LNCAP (cell line): ENCODE data around the gene FLOT1.

Experiments used
- TF ChIP-seq, protein P1 (sequence below): fragments of 450-650 bp; IDR thresholded peaks from 2 replicates; pipeline ENCODE4 v1.5.1; 2017; ENCODE audit warnings: mild to moderate bottlenecking

FLOT1 gene

DNA sequence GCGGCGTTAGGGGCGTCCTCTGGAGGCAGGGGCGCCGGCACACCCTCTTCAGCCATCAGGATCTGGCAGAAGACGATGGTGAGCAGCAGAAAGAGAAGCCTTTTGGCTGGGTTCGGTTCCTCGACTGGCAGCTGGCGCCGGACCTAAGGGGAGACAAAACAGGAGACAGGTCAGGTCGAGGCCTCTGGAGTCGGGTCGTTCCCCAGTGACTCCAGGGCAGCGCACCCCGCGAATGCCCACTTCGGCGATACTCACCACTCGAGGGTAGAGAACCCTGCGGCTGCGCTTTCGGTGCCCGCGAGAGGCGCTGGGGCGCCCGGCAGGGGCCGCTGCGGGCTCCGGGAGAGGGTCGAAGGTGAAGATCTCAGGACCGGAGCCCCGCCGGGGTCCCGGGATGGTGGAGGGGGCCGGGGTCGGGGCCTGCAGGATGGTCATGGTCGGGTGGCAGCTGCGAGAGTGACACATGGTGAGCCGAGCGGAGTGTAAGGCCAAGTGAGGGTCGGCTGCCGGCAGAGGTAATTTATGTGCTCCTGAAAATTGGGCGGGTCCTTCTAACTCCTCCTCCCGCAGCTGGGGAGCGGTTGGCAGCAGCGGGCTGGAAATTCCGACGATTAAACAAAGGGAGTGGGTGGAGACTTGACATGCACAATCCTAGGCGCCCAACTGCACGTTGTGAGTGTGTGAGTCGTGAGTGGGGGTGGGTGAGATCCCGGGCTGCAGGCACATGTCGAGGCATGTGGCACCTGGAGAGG is 1.7 kb upstream of the FLOT1 start, which contains the start of gene IER3:
Gene IER3 (minus strand): TSS at position 494 of the 752 bp plus-strand sequence. CDS start 29 bp downstream, at position 465.
- TF ChIP-seq, protein P1, sequence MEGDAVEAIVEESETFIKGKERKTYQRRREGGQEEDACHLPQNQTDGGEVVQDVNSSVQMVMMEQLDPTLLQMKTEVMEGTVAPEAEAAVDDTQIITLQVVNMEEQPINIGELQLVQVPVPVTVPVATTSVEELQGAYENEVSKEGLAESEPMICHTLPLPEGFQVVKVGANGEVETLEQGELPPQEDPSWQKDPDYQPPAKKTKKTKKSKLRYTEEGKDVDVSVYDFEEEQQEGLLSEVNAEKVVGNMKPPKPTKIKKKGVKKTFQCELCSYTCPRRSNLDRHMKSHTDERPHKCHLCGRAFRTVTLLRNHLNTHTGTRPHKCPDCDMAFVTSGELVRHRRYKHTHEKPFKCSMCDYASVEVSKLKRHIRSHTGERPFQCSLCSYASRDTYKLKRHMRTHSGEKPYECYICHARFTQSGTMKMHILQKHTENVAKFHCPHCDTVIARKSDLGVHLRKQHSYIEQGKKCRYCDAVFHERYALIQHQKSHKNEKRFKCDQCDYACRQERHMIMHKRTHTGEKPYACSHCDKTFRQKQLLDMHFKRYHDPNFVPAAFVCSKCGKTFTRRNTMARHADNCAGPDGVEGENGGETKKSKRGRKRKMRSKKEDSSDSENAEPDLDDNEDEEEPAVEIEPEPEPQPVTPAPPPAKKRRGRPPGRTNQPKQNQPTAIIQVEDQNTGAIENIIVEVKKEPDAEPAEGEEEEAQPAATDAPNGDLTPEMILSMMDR, result no peak

DNA sequence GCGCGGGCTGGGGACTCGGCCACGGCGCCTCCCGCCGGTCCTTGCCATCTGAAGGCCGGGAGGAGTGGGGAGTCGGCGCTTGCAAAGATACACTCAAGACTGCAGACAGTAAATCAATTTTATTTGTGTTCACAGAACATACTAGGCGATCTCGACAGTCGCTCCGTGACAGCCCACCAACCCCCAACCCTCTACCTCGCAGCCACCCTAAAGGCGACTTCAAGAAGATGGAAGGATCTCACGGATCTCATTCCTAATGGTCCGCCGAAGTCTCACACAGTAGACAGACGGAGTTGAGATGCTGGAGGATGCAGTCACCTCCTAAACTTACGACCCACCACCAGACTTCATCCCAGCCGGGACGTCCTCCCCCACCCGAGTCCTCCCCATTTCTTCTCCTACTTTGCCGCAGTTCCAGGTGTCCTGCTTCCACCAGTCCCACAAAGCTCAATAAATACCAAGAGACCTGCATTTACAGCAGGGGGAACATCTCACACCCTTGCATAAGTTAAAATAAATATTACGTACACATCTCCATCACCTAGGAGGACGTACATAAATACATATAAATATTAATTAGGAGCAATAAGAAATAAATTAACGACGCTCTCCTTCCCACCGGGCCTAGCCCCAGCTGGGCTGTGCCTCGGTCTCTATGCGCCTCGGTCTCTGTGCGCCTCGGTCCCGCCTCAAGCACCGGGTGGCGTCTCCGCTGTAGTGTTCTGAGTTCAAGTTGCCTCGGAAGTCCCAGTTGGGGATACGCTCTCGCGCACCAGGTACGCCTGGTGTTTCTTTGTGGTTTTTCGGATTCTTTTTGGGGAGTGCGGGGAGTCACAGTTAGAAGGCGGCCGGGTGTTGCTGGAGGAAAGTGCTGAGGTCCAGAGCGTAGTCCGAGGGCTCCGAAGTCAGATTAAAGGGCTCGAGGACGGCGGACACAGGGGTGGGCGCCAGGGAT is 889 bp upstream of the FLOT1 start:
- TF ChIP-seq, protein P1, result no peak

DNA sequence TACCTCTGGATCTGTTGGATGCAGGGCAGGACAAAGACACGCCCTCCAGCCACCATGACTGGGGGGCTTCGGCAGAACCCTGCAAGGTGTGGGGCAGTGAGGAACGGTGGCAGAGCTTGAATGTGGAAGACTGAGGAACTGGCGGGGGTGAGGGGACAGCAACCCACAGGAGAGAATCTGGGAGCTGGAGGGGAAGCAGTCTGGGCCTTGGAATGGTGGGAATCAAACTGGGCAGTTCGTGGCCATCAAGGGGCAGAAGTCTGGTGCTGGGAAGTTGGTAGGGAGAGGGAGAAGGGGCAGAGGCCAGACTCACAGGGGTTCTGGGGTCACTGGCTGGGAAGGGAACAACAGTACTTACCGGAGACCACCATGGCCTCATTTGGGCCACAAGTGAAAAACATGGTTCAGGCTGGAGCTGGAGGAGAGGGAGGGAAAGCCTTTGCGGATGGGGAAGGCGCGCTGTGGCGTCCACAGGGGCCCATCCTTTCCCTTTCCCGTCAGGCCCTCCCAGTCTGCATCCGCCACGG is 635 bp downstream of the FLOT1 start:
- TF ChIP-seq, protein P1, result no peak

DNA sequence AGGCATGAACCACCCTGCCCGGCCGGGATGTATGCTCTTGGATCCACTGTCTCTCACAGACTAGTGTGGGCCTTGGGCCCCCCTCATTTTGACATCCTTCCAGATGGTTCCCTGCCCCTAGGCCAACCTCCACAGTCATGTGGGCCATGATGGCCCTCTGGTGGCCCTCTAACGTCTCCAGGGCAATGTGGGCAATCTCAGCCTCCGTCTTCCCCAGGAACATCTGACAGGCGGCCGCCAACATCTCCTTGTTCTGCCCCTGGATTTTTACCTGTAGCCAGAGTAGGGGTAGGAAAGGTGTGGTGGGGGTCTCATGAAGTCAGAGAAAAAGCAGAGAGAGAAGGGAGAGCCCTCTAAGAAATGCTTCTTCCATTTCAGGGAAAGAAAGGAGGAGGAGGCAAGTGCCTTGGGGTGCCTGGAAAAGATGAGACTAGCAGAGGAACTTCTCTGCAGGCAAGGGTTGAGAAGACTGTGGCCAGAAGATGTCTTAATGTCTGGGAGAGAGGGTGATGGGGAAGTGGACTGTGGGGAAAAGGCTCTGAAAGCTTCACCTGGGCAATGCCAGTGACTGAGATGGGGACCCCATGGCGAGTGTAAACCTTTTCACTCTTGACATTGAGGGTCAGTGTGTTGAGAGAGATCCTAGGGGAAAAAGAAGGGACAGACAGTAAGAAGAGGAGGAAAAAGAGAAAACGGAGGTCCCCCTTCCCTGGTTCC is 1.3 kb downstream of the FLOT1 start:
- TF ChIP-seq, protein P1, result no peak

DNA sequence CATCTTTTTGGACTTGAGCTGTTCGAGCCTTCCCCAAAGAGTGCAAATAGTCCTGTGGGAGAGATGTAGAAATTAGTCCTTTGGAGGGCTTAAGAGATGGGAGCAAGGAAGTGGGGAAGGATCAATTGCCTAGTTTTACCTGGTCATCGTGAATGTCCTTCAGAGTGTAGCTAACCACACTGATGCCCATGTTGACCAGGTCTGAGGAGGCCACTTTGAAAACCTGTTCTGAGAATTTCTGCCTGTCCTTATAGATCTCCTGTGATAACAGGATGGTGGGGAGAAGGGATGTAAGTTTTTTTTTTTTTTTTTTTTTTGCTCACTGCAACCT is 2.0 kb downstream of the FLOT1 start:
- TF ChIP-seq, protein P1, result no peak

DNA sequence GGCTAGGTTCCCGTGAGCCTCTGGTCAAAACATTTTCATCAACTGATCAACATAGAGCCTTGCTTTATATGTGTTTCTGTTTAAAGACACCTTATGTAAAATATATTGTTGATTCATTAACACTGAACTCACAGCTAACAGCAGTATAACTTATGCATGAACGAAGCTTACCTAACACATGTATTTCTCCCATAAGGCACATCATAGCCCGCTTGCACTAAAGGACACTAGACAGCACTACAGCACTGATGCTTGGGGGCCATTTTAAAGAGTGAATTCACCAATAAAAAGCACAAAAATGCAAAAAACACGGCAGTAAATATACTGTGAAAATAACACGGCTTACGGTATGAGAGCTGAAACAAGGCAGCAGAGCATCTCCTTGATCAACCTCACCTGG is 4.0 kb downstream of the FLOT1 start:
- TF ChIP-seq, protein P1, result no peak
